BE2C (cell line): ENCODE results near the gene DNAJC13.
"Not testable (repeated sequence)": the region's sequence is repeated elsewhere in the genome, so short reads cannot be mapped to it uniquely, and the experiment has no call there.

Experiments used
- DNase-seq: peaks from one replicate; pipeline ENCODE4 v3.0.0-alpha.2; 2020
- H3K27me3 ChIP-seq: fragments of 250-450 bp; sonication (Bioruptor Pico); 2 replicates; pipeline ENCODE4 v1.5.1; 2020; ENCODE audit warnings: mild to moderate bottlenecking
- H3K36me3 ChIP-seq: fragments of 250-450 bp; sonication (Bioruptor Pico); 2 replicates; pipeline ENCODE4 v1.5.1; 2020; ENCODE audit warnings: mild to moderate bottlenecking
- H3K4me1 ChIP-seq: fragments of 250-450 bp; sonication (Bioruptor Pico); 2 replicates; pipeline ENCODE4 v1.5.1; 2020
- H3K4me3 ChIP-seq: 2 replicates; pipeline ENCODE4 v1.5.1; 2011; ENCODE audit warnings: low read depth, low read length
- H3K9me3 ChIP-seq: fragments of 250-450 bp; sonication (Bioruptor Pico); 2 replicates; pipeline ENCODE4 v1.5.1; 2020
- TF ChIP-seq, protein P1 (sequence below): IDR thresholded peaks from 2 replicates; pipeline ENCODE4 v1.5.1; 2012; ENCODE audit warnings: mild to moderate bottlenecking, low read depth, low read length

The DNAJC13 gene

DNA sequence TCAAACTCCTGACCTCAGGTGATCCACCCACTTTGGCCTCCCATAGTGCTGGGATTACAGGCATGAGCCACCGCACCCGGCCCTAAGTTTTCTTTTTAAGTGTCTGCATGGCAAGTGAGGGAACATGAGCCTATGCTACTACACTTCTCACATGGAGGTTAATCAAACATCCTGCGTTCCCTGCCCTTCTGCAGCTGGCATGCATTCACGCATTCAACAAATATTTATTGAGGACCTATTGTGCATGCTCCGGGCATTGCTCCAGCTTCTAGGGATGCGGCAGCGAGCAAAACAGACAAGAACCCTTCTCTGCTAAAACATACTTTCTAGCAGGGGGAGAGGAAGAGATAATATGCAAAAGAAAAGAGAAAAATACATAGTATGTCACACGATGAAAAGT lies 137.1 kb downstream of the DNAJC13 start:
- no peak for DNase-seq
- Histone ChIP-seq H3K4me3 (no peak overlapping the region), H3K27me3 (no peaks in the 10 kb centered on the region), H3K4me1 (no peaks in the 10 kb centered on the region), H3K9me3 (no peaks in the 10 kb centered on the region), H3K36me3 (no peaks in the 10 kb centered on the region)
- TF ChIP-seq, protein P1, sequence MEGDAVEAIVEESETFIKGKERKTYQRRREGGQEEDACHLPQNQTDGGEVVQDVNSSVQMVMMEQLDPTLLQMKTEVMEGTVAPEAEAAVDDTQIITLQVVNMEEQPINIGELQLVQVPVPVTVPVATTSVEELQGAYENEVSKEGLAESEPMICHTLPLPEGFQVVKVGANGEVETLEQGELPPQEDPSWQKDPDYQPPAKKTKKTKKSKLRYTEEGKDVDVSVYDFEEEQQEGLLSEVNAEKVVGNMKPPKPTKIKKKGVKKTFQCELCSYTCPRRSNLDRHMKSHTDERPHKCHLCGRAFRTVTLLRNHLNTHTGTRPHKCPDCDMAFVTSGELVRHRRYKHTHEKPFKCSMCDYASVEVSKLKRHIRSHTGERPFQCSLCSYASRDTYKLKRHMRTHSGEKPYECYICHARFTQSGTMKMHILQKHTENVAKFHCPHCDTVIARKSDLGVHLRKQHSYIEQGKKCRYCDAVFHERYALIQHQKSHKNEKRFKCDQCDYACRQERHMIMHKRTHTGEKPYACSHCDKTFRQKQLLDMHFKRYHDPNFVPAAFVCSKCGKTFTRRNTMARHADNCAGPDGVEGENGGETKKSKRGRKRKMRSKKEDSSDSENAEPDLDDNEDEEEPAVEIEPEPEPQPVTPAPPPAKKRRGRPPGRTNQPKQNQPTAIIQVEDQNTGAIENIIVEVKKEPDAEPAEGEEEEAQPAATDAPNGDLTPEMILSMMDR, result no peak

DNA sequence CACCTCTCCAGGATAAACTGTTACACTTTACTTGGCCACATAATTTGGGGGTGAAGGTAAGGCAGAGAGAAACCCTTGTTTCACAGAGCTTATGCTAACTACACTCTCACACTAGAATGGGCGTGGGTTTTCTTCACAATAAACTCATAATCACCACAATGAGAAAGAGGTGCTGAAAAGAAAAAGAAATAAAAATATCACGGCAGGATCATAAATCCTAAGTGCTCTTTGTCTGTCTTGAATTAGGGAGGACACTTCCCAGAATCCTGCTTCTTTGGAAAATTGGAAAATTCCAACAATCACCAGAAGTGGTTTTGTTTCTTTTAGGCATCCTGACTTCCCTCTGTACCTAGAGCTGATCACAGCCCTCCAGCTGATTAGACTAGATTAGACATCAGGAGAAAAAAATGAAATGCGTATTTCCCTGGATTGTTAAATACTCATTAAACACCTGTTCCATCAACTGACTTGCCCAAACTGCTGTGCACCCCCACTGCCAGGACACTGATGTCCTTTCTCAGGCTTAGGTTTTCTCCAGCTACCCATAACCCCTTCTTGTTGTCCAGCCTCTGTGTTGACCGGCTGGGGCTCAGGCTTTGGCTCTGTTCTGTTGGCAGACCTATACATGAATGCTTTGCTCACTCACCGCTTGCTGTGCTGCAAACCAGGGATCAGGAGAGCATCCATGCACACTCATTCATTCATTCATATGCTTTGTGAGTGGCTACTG lies 138.2 kb downstream of the DNAJC13 start:
- H3K27me3 ChIP-seq, result no peaks in the 10 kb centered on the region
- no peak for DNase-seq
- no peaks in the 10 kb centered on the region for H3K4me1 ChIP-seq
- no peaks in the 10 kb centered on the region for H3K9me3 ChIP-seq
- H3K4me3 ChIP-seq, result no peak overlapping the region
- H3K36me3 ChIP-seq, result no peaks in the 10 kb centered on the region
- TF ChIP-seq, protein P1, result no peak

DNA sequence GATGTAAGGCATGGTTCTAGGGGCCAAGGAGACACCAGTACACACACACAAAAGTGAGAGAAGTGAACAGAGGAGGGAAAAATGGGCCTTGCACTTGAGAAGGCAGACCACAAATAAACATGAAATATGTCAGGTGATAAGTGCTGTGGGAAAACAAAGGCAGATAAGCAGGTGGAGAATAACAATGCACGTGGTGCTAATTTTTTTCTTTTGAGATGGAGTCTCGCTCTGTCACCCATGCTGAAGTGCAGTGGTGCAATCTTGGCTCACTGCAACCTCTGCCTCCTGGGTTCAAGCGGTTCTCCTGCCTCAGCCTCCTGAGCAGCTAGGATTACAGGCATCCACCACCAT lies 138.7 kb downstream of the DNAJC13 start:
- not testable (repeated sequence) for H3K4me1 ChIP-seq, H3K36me3 ChIP-seq, H3K4me3 ChIP-seq, H3K9me3 ChIP-seq, DNase-seq, H3K27me3 ChIP-seq

DNA sequence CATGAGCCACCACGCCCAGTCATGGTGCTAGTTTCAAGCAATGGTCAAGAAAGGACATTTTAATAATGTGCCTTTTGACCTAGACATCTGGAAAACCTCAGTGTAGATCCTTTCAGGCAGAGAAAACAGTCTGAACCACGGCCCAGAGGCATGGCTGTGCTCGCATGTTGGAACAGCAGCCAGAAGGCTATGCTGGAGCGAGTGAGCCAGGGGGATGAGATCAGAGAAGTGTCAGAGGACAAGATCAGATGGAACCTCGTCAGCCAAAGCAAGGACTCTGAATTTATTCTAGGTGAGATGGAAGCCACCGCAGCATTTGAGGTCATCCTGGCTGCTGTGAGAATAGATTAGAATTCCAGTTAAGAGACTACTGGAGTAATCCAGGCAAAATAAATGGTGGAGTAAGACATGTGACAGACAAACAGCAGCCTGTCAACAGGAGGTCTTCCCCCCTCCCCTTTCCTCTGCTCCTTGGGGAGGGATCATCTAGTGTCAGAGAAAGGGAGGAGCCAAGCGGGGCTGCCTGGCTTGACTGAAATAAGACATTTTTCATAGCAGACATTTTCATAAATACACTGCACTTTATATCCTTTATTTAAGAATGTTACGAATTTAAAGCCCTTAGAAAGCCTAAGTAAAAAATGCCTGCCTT lies 139.3 kb downstream of the DNAJC13 start:
- Histone ChIP-seq H3K4me1 (no peaks in the 10 kb centered on the region), H3K36me3 (no peaks in the 10 kb centered on the region), H3K4me3 (no peak overlapping the region), H3K9me3 (no peaks in the 10 kb centered on the region), H3K27me3 (no peaks in the 10 kb centered on the region)
- DNase-seq, result no peak
- TF ChIP-seq, protein P1, result no peak

DNA sequence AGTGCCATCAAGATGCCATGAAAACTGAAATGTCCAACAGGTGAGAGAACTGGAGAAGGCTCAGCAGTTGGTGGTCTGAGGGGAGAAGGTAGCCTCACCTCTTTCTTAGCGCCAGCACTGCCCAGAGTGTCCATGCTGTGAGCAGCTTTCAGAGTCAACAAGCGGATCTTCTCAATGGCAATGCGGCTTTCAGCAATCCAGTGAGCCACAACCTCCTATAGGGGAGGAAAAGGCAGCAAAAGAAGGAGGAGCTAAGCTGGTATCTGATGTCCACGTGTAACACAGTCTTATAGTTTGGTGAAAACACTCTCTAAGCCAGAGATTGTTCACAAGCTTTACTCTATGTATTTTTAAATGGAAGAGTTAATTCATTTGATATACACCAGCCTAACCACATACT lies 143.7 kb downstream of the DNAJC13 start:
- no peaks in the 10 kb centered on the region for H3K27me3 ChIP-seq
- no peaks in the 10 kb centered on the region for H3K4me1 ChIP-seq
- no peaks in the 10 kb centered on the region for H3K9me3 ChIP-seq
- DNase-seq, result no peak
- no peaks in the 10 kb centered on the region for H3K36me3 ChIP-seq
- TF ChIP-seq, protein P1, result no peak
- H3K4me3 ChIP-seq, result no peak overlapping the region

DNA sequence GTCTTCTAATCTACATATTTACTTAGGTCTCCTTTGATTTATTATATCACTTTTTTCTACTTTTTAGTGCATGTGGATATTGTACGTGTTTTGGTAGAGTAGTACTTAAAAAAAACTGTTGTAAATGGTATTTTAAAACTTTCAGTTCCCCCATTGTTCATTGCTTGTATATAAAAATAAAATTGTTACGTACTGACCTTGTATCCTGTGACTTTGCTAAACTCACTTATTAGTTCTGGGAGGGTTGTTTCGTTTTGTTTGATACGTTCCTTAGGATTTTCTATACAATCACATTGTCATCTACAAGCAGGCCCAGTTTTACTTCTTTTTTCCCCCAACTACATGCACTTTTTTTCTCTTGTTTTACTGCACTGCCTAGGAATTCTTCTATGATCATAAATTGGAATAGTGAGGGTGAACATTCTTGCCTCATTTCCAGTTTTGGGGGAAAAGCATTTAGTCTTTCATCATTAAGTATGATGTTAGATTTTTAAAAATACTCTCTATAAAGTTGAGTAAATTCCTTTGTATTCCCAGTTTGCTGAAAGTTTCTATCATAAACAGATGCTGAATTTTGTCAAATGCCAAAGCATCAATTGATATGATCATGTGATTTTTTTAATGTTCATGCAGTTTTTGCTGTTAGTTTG lies 146.2 kb downstream of the DNAJC13 start:
- TF ChIP-seq, protein P1, result no peak

More for the DNA sequence above, 146.2 kb downstream of the DNAJC13 start:
- no peaks in the 10 kb centered on the region for H3K36me3 ChIP-seq
- no peak overlapping the region for H3K4me3 ChIP-seq
- H3K27me3 ChIP-seq, result no peaks in the 10 kb centered on the region
- DNase-seq, result no peak
- no peaks in the 10 kb centered on the region for H3K9me3 ChIP-seq
- no peaks in the 10 kb centered on the region for H3K4me1 ChIP-seq
